Activated CD4-positive, alpha-beta memory T cell treated with anti-CD3 and anti-CD28 coated beads for 36 hours (primary cell): ENCODE results near the gene RASD1. TPM values are rescaled to one million over a fixed set of nuclear protein-coding genes. Genes with fewer than 3 reads are reported as not detected.
"Not testable (repeated sequence)": the region's sequence is repeated elsewhere in the genome, so short reads cannot be mapped to it uniquely, and the experiment has no call there.

Experiments
- CTCF ChIA-PET: fragments of 350-600 bp; sonication (Branson Sonifier 250); formaldehyde crosslinking; loops from one replicate; lab custom pipeline; 2021; ENCODE audit warnings: antibody characterized with exemption, inconsistent platforms; lab: Charles Lee
- POLR2A ChIA-PET: fragments of 350-600 bp; sonication (Branson Sonifier 250); formaldehyde crosslinking; loops from one replicate; lab custom pipeline; 2021; ENCODE audit warnings: antibody characterized with exemption; lab: Charles Lee
- DNase-seq: peaks from one replicate; pipeline ENCODE4 v3.0.0-alpha.2; 2020
- H3K27ac Mint-ChIP-seq: one replicate; pipeline ENCODE4 v1.8.0; 2021; ENCODE audit warnings: mixed read lengths
- H3K27me3 Mint-ChIP-seq: one replicate; pipeline ENCODE4 v1.8.0; 2021; ENCODE audit warnings: mixed read lengths
- H3K36me3 Mint-ChIP-seq: one replicate; pipeline ENCODE4 v1.8.0; 2021; ENCODE audit warnings: mixed read lengths
- H3K4me1 Mint-ChIP-seq: one replicate; pipeline ENCODE4 v1.8.0; 2021; ENCODE audit warnings: low read depth, mixed read lengths
- H3K4me3 Mint-ChIP-seq: one replicate; pipeline ENCODE4 v1.8.0; 2021; ENCODE audit warnings: mild to moderate bottlenecking, mixed read lengths
- H3K9me3 Mint-ChIP-seq: one replicate; pipeline ENCODE4 v1.8.0; 2021; ENCODE audit warnings: mixed read lengths
- intact Hi-C: fragments of 100-400 bp; cut with micrococcal nuclease; formaldehyde crosslinking; loops from one replicate; pipeline ENCODE4 v1.15.1; 2023
- total RNA-seq, 2 experiments: library from RNA; stranded (reverse); gene quantifications; one replicate each; pipeline ENCODE4 v1.2.3, GENCODE V29; 2021

RASD1 gene
- total RNA-seq, 2 experiments from 2014 or later: 0.27 to 0.33 TPM

DNA sequence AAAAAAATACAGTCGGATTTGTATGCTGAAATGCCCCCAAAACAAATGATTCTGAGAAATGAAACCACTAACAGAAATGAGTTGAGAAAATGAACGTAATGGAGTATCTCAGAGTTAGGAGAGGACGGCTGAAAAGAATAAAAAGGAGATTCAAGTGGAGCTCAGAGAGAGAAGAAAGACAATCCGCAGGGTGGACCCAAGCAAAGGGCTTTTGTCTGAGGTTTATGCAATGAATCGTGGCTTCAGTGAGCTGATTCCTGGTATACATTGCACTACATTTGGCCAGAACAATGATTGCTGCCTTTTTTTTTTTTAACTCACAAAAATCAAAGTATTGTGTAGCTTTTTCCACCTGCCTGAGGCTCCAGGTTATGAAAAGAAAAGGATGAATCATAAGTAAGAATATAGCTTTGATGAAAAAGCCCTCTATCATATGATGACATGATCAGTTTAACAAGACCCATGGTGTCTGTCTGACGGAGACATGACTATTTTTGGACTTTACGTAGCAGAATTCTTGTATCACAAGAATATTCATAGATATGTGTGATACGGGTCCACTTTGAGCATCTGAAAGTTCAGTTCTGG, 23.8 kb downstream of the RASD1 start:
- no peaks in the 10 kb centered on the region for H3K36me3 Mint-ChIP-seq
- DNase-seq: no peak
- H3K27me3 Mint-ChIP-seq: peaks cover 2% of the 10 kb centered on the region
- CTCF ChIA-PET: interaction anchor here (0.7 to 1.4 kb wide), 3 partner anchors 22 to 32 kb away, joined by 3 to 9 read pairs (median 3); partner anchors contain the start of gene RASD1
- no peaks in the 10 kb centered on the region for H3K9me3 Mint-ChIP-seq
- no peak overlapping the region for H3K4me3 Mint-ChIP-seq
- no peak overlapping the region for H3K27ac Mint-ChIP-seq
- POLR2A ChIA-PET: interaction anchor here (1.1 kb wide), 1 partner anchor 24 kb away, joined by 3 read pairs; the partner anchor contains the start of gene RASD1
- intact Hi-C loops: no loop called here
- H3K4me1 Mint-ChIP-seq: peaks cover 13% of the 10 kb centered on the region

DNA sequence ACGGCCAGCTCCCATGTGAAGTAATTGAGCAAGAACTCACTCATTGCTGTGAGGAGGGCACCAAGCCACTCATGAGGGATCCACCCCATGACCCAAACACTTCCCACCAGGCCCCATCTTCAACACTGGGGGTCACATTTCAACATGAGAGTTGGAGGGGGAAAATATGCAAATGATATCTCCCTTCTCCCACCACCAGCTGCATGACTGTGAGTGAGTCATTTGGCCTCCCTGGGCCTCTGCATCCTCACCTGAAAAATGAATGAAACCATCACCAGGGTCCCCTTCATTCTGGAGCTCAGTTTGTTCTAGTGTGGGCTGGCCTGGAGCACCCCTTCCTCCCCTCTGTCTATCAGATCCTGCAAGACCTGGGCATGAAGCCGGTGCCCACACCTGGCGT, 26.2 kb downstream of the RASD1 start:
- CTCF ChIA-PET: interaction anchor here (1.0 kb wide), 1 partner anchor 27 kb away, joined by 3 read pairs; no protein-coding TSS in a partner anchor
- POLR2A ChIA-PET: no interaction called here
- Mint-ChIP-seq H3K9me3 (no peaks in the 10 kb centered on the region), H3K4me1 (peaks cover 5% of the 10 kb centered on the region), H3K4me3 (no peak overlapping the region), H3K36me3 (no peaks in the 10 kb centered on the region), H3K27me3 (peaks cover 9% of the 10 kb centered on the region), H3K27ac (no peak overlapping the region)
- no peak for DNase-seq
- intact Hi-C loops: no loop called here

DNA sequence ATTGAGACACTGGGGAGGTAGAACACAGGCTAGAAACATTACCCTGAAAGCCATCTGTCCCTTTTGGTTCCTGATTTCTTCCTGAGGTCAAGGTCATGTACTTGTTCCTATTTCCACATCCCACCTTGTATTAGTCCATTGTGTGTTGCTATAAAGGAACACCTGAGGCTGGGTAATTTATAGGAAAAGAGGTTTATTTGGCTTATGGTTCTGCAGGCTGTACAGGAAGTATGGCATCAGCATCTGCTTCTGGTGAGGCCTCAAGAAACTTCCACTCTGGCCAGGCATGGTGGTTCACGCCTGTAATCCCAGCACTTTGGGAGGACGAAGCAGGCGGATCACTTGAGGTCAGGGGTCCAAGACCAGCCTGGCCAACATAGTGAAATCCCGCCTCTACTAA, 26.8 kb downstream of the RASD1 start:
- no peaks in the 10 kb centered on the region for H3K36me3 Mint-ChIP-seq
- H3K27ac Mint-ChIP-seq: no peak overlapping the region
- ChIA-PET CTCF (interaction anchor here (1.0 kb wide), 1 partner anchor 28 kb away, joined by 3 read pairs; no protein-coding TSS in a partner anchor), POLR2A (no interaction called here)
- no peaks in the 10 kb centered on the region for H3K9me3 Mint-ChIP-seq
- no peak for DNase-seq
- H3K4me1 Mint-ChIP-seq: peaks cover 5% of the 10 kb centered on the region
- peaks cover 14% of the 10 kb centered on the region for H3K27me3 Mint-ChIP-seq
- no peak overlapping the region for H3K4me3 Mint-ChIP-seq
- intact Hi-C loops: no loop called here

DNA sequence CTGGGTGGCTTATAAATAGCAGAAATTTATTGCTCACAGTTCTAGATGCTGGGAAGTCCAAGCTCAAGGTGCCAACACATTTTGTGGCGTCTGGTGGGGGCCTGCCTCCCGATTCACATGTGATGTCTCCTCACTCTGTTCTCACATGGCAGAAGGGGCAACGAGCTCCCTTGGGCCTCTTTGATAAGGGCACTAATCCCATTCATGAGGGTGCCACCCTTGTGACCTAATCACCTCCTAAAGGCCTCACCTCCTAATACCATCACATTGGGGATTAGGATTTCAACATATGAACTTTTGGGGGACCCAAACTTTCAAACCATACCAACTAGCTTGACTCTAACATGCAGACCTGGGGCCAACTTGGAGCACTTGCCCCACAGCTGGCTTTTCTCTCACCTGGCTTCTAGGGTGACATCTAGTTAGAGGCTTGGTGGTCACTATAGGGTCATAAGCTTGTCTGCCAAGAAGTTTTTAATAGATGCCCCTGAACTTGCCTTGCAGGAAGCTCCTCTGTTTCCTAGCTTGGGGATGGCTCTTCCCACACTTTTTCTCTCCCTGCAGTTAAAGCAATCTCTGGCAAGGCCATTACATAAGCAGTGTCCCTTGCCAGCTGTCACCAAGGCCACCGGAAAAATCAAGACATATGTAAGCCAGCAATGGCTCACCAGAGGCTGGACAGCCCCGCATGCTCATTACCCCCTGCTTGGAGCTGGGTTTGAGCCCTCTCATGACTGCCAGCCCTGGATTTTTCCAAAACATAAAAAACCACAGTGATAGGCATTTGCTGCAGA, 27.8 kb downstream of the RASD1 start:
- peaks cover 16% of the 10 kb centered on the region for H3K27me3 Mint-ChIP-seq
- H3K4me1 Mint-ChIP-seq: peaks cover 5% of the 10 kb centered on the region
- H3K36me3 Mint-ChIP-seq: no peaks in the 10 kb centered on the region
- no peak overlapping the region for H3K27ac Mint-ChIP-seq
- intact Hi-C loops: no loop called here
- H3K9me3 Mint-ChIP-seq: no peaks in the 10 kb centered on the region
- no peak overlapping the region for H3K4me3 Mint-ChIP-seq
- ChIA-PET CTCF (interaction anchor here (1.1 kb wide), 1 partner anchor 174 kb away, joined by 5 read pairs; no protein-coding TSS in a partner anchor), POLR2A (no interaction called here)
- no peak for DNase-seq

DNA sequence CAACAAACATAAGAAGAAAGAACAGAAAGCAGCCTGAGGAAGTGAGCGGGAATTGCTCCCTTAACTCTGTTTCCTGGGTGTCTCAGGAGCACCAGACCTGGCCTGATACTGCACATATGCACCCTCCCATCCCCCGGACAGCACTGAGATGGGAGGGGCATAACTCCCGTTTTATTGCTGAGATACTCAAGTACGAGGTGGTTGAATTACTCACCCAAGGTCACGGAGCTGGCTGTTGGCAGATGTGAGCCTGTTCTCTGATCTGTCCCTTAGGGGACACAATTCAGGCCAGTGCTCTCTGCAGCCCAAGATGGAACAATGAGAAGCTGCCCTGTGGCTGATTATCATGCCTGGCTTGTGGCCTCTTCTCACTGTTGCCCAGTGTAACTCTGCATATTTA, 28.5 kb downstream of the RASD1 start:
- CTCF ChIA-PET: interaction anchor here (1.1 to 3.7 kb wide), 2 partner anchors 29 to 175 kb away, joined by 5 to 13 read pairs; no protein-coding TSS in a partner anchor
- H3K4me1 Mint-ChIP-seq: peaks cover 5% of the 10 kb centered on the region
- peaks cover 16% of the 10 kb centered on the region for H3K27me3 Mint-ChIP-seq
- no peak overlapping the region for H3K4me3 Mint-ChIP-seq
- no peak for DNase-seq
- intact Hi-C loops: no loop called here
- no peaks in the 10 kb centered on the region for H3K36me3 Mint-ChIP-seq
- H3K9me3 Mint-ChIP-seq: no peaks in the 10 kb centered on the region
- POLR2A ChIA-PET: no interaction called here
- H3K27ac Mint-ChIP-seq: no peak overlapping the region

DNA sequence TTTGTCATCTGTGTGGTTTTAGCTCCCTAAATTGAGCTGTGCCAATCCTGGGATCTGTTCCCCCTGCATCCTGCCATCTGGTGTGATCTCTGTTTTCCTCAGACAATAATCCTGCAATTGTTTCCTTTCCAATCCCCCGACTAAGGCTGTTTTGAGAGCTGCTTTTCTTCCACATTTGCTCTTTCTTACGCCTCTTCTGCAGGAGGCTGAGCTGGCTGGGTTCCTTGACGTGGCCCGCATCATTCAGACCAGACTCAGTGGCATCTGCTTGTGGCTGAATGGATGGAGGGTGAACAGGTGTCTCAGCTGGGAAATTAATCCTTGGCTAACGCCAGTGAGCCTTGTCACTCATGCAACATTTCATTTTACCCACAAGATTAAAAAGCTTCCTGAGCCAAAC, 29.2 kb downstream of the RASD1 start:
- CTCF ChIA-PET: interaction anchor here (3.7 kb wide), 1 partner anchor 30 kb away, joined by 13 read pairs; no protein-coding TSS in a partner anchor
- Mint-ChIP-seq H3K27ac (no peak overlapping the region), H3K36me3 (no peaks in the 10 kb centered on the region), H3K4me1 (peaks cover 2% of the 10 kb centered on the region), H3K4me3 (no peak overlapping the region), H3K27me3 (peaks cover 16% of the 10 kb centered on the region), H3K9me3 (no peaks in the 10 kb centered on the region)
- DNase-seq: no peak
- intact Hi-C loops: no loop called here
- POLR2A ChIA-PET: no interaction called here

DNA sequence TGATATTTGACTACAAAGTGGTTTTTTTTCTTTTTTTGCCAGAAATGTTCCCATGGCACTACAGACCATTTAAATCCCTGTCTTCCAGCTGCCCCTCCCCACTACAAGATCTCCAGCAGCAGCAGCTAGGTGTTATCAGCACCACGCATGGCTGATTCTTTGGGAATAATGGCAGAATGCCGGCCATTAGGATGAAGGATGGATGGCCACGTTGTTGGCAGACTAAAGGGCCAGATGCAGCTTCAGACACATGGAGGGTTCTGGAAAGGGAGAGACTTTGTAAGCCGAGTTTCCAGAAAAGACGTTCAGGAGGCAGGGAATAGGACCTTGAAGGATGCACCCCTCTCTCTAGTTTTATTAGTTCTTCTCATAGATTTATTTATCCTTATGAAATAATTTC, 29.7 kb downstream of the RASD1 start:
- intact Hi-C loops: no loop called here

DNA sequence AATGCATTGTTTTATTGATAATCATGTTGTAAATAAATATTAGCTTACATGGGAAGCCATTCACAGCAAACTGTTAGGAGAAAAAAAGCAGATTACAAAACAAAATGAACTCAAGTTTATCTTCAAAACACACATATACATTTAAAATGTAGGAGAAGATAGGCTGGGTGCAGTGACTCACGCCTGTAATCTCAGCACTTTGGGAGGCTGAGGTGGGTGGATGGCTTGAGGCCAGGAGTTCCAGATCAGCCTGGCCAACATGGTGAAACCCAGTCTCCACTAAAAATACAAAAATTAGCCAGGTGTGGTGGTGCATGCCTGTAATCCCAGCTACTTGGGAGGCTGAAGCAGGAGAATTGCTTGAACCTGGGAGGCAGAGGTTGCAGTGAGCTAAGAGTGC, 30.3 kb downstream of the RASD1 start:
- H3K4me1 Mint-ChIP-seq, DNase-seq, POLR2A ChIA-PET, H3K4me3 Mint-ChIP-seq, H3K9me3 Mint-ChIP-seq, intact Hi-C loops, H3K36me3 Mint-ChIP-seq, H3K27ac Mint-ChIP-seq: not testable (repeated sequence)
- CTCF ChIA-PET: interaction anchor here (3.7 kb wide), 1 partner anchor 31 kb away, joined by 13 read pairs; no protein-coding TSS in a partner anchor
- H3K27me3 Mint-ChIP-seq: peaks cover 14% of the 10 kb centered on the region

More for the DNA sequence above, 29.7 kb downstream of the RASD1 start:
- no peaks in the 10 kb centered on the region for H3K9me3 Mint-ChIP-seq
- no peaks in the 10 kb centered on the region for H3K4me1 Mint-ChIP-seq
- CTCF ChIA-PET: interaction anchor here (3.7 kb wide), 1 partner anchor 30 kb away, joined by 13 read pairs; no protein-coding TSS in a partner anchor
- no peak overlapping the region for H3K4me3 Mint-ChIP-seq
- POLR2A ChIA-PET: no interaction called here
- no peak for DNase-seq
- H3K27me3 Mint-ChIP-seq: peaks cover 16% of the 10 kb centered on the region
- no peak overlapping the region for H3K27ac Mint-ChIP-seq
- H3K36me3 Mint-ChIP-seq: no peaks in the 10 kb centered on the region

DNA sequence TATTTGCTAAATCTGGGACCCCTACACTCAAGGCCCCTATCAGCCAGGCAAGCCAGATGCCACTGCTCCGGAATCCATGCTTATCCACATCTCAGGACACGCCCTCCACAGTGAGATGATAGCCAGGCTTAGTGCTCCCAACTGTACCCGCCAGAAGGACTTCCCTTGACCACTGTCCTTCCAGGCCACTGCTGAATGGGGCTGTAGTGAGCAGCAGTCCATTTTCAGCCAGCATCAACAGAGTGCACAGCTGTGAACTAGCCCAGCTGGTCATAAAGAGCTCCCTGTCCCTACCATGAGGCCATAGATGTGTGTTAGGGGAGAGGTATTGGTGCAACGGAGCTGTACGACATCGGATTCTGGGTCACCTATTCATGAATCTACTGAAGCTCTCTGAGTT, 32.4 kb downstream of the RASD1 start:
- H3K27me3 Mint-ChIP-seq: peaks cover 14% of the 10 kb centered on the region
- no peak overlapping the region for H3K4me3 Mint-ChIP-seq
- peaks cover 4% of the 10 kb centered on the region for H3K9me3 Mint-ChIP-seq
- intact Hi-C loops: no loop called here
- POLR2A ChIA-PET: no interaction called here
- no peak for DNase-seq
- H3K36me3 Mint-ChIP-seq: no peaks in the 10 kb centered on the region
- CTCF ChIA-PET: no interaction called here
- H3K27ac Mint-ChIP-seq: no peak overlapping the region
- no peaks in the 10 kb centered on the region for H3K4me1 Mint-ChIP-seq

DNA sequence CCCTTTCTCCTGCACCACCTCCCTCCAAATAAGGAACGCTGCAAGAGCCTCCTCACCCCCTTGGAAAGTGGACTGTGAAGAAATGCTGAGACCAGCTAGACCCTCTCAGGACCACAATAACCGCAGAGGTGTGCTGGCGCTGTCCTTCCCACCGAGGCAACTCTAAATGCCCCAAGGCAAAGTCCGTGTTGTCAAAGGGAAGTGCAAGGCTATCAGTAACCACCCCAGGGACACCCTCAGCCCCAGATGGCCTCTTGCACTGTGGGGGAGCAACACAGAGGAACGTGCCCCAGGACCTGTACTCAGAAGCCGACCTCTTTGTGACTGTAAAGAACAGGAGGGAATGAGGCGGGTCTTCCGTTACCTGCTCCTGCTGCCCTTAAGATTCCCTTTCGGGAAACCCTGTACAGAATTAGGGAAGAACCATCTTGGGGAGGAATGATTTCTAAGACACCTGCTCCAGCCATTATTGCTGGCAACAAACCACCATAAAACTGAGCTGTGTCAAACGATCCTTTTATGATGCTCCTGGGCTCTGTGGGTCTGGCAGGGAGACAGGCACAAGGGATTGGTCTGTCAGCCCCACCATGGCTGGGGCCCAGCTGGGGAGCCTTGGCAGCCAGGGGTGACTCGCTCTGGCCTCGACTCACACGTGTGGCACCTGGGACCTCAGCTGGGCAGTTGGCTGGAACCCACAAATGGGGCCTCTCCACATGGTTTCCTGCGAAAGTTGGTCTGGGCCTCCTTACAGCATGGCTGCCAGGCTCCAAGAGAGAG, 34.0 kb downstream of the RASD1 start:
- no peak overlapping the region for H3K27ac Mint-ChIP-seq
- H3K36me3 Mint-ChIP-seq: no peaks in the 10 kb centered on the region
- H3K4me3 Mint-ChIP-seq: no peak overlapping the region
- ChIA-PET CTCF (interaction anchor here (1.2 kb wide), 1 partner anchor 27 kb away, joined by 3 read pairs; no protein-coding TSS in a partner anchor), POLR2A (no interaction called here)
- peaks cover 14% of the 10 kb centered on the region for H3K27me3 Mint-ChIP-seq
- peaks cover 4% of the 10 kb centered on the region for H3K9me3 Mint-ChIP-seq
- intact Hi-C loops: no loop called here
- no peak for DNase-seq
- no peaks in the 10 kb centered on the region for H3K4me1 Mint-ChIP-seq

DNA sequence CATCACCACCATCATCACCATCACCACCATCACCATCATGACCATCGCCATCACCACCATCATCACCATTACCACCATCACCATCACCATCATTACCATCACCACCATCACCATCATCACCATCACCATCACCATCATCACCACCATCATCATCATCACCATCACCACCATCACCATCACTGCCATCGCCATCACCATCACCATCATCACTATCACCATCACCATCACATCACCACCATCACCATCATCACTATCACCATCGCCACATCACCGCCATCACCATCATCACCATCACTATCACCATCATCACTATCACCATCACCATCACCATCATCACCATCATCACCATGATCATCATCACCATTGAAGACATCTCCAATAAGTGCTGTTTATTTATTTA, 36.2 kb downstream of the RASD1 start:
- intact Hi-C loops: no loop called here
- CTCF ChIA-PET: no interaction called here
- Mint-ChIP-seq H3K4me1 (no peaks in the 10 kb centered on the region), H3K36me3 (no peaks in the 10 kb centered on the region), H3K27me3 (peaks cover 9% of the 10 kb centered on the region), H3K27ac (no peak overlapping the region), H3K4me3 (no peak overlapping the region), H3K9me3 (peaks cover 4% of the 10 kb centered on the region)
- POLR2A ChIA-PET: no interaction called here
- no peak for DNase-seq

DNA sequence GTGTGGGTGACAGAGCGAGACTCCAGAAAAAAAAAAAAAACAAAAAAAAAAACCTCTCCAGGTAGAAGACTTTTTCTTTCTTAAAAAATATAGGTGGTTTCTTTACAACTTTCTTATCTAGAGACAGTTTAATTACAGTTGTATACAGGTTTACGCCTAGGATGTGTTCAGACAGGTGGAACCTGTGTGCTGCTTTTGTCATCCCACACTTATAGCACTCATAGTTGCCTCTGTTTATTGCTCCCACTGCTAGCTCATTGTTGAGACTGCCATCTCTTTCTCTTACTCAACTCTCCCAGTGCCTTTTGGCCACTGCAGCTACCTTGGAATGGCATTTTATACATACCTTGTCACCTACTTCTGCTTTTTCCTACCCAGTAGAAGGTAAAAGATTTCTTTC, 38.5 kb downstream of the RASD1 start:
- intact Hi-C loops: no loop called here
- no peak overlapping the region for H3K4me3 Mint-ChIP-seq
- H3K4me1 Mint-ChIP-seq: no peaks in the 10 kb centered on the region
- H3K9me3 Mint-ChIP-seq: peaks cover 4% of the 10 kb centered on the region
- H3K27me3 Mint-ChIP-seq: peaks cover 2% of the 10 kb centered on the region
- POLR2A ChIA-PET: no interaction called here
- H3K36me3 Mint-ChIP-seq: no peaks in the 10 kb centered on the region
- no peak for DNase-seq
- CTCF ChIA-PET: no interaction called here
- H3K27ac Mint-ChIP-seq: no peak overlapping the region
